ENCODE results near the gene RPRD2. TPM values are rescaled to one million over a fixed set of nuclear protein-coding genes. Genes with fewer than 3 reads are reported as not detected.
A peak's percentile ranks its signal among the peaks of the same experiment; 100 is the strongest.

The RPRD2 gene
- total RNA-seq, 6 donors from 2014 or later = 14.6 to 29.8 (median 26.3) TPM

- Histone ChIP-seq H3K4me1 (peaks cover 7 to 21% (median 14%) of the 10 kb centered on the region in 4 donors), H3K27ac (peak overlapping the region; percentile 66 to 89 (median 77)), H3K27me3 (no peaks in the 10 kb centered on the region), H3K9me3 (no peaks in the 10 kb centered on the region), H3K36me3 (peaks cover 0 to 3% (median 0%) of the 10 kb centered on the region in 4 donors), H3K4me3 (peak overlapping the region; percentile 37 to 66 (median 60))
- TF ChIP-seq POLR2A (IDR thresholded peaks at IDR 0.05) = no peak
- TF ChIP-seq POLR2AphosphoS5 (IDR thresholded peaks at IDR 0.05) = no peak
- TF ChIP-seq CTCF (IDR thresholded peaks at IDR 0.05) = no peak
- TF ChIP-seq EP300 (IDR thresholded peaks at IDR 0.05) = no peak
- WGBS, 2 donors = 3% methylated on average over 19 of the region's 19 CpGs
- ATAC-seq (ENCODE audit: low FRiP score in 2 of 2) (peak in 1 of 2 donors; percentile 2), DNase-seq (no peak)
These were observed 152.2 kb downstream of the RPRD2 start for GRCh38 chr1:150516050-150516591.

- TF ChIP-seq CTCF (IDR thresholded peaks at IDR 0.05) (peak in 1 of 6 experiments; percentile 17), EP300 (IDR thresholded peaks at IDR 0.05) (no peak)
- H3K4me1 ChIP-seq = peaks cover 7 to 21% (median 14%) of the 10 kb centered on the region in 4 donors
- H3K36me3 ChIP-seq = no peaks in the 10 kb centered on the region
- peak overlapping the region in 1 of 4 donors; percentile 89 for H3K27ac ChIP-seq
- WGBS, 2 donors = 31 to 40% methylated on average over 4 of the region's 4 CpGs
- ATAC-seq (ENCODE audit: low FRiP score in 2 of 2) = no peak
- H3K9me3 ChIP-seq = no peaks in the 10 kb centered on the region
- no peaks in the 10 kb centered on the region for H3K27me3 ChIP-seq
- peak overlapping the region in 1 of 4 donors; percentile 61 for H3K4me3 ChIP-seq
- DNase-seq = no peak
These were observed 152.7 kb downstream of the RPRD2 start for GRCh38 chr1:150516616-150517015.

- 72 to 90% methylated on average over 1 of the region's 1 CpG for WGBS, 2 donors
- Histone ChIP-seq H3K27me3 (no peaks in the 10 kb centered on the region), H3K36me3 (no peaks in the 10 kb centered on the region), H3K27ac (no peak overlapping the region), H3K9me3 (no peaks in the 10 kb centered on the region), H3K4me1 (peaks cover 2 to 6% (median 2%) of the 10 kb centered on the region in 4 donors), H3K4me3 (no peak overlapping the region)
- no peak for TF ChIP-seq POLR2AphosphoS5 (IDR thresholded peaks at IDR 0.05)
- TF ChIP-seq EP300 (IDR thresholded peaks at IDR 0.05) = no peak
- no peak for TF ChIP-seq POLR2A (IDR thresholded peaks at IDR 0.05)
- no peak for TF ChIP-seq CTCF (IDR thresholded peaks at IDR 0.05)
- DNase-seq = no peak
- ATAC-seq (ENCODE audit: low FRiP score in 2 of 2) = no peak
These were observed 157.4 kb downstream of the RPRD2 start for GRCh38 chr1:150521196-150521968.

GRCh38 chr1:150525348-150525747 is 161.4 kb downstream of the RPRD2 start:
- Histone ChIP-seq H3K27ac (no peak overlapping the region), H3K4me1 (peaks cover 0 to 3% (median 0%) of the 10 kb centered on the region in 4 donors), H3K9me3 (no peaks in the 10 kb centered on the region), H3K27me3 (no peaks in the 10 kb centered on the region), H3K4me3 (no peak overlapping the region), H3K36me3 (no peaks in the 10 kb centered on the region)
- TF ChIP-seq POLR2A (IDR thresholded peaks at IDR 0.05) (no peak), CTCF (IDR thresholded peaks at IDR 0.05) (no peak), EP300 (IDR thresholded peaks at IDR 0.05) (no peak), POLR2AphosphoS5 (IDR thresholded peaks at IDR 0.05) (no peak)
- ATAC-seq (ENCODE audit: low FRiP score in 2 of 2) = no peak
- no peak for DNase-seq
- WGBS, 2 donors = 79 to 92% methylated on average over 3 of the region's 3 CpGs

Other genes starting within 250 kb of the RPRD2 start
- 100 to 1,000 TPM in 1 of 6 donors, 10 to 100 TPM in 5; 27.8 to 111 (median 61.9) TPM for gene PLEKHO1, start 214.2 kb upstream of the RPRD2 start, total RNA-seq
- gene ANP32E, start 128.0 kb upstream of the RPRD2 start, total RNA-seq = 10 to 100 TPM in 5 of 6 donors, 1 to 10 TPM in 1; 7.7 to 38.8 (median 27.9) TPM
- gene CA14, start 106.4 kb upstream of the RPRD2 start, total RNA-seq = 1 to 10 TPM in 1 of 6 donors, under 1 TPM in 3, not detected in 2; 0.61 to 1.0 (median 0.63) TPM
- 100 to 1,000 TPM in 3 of 6 donors, 10 to 100 TPM in 3; 71.2 to 169 (median 101) TPM for gene APH1A, start 95.1 kb upstream of the RPRD2 start, total RNA-seq
- gene C1orf54, start 91.4 kb upstream of the RPRD2 start, total RNA-seq = 10 to 100 TPM in 1 of 6 donors, 1 to 10 TPM in 3, not detected in 2; 3.3 to 13.8 (median 7.3) TPM
- gene CIART, start 81.6 kb upstream of the RPRD2 start, total RNA-seq = 10 to 100 TPM in 1 of 6 donors, 1 to 10 TPM in 5; 2.7 to 14.7 (median 7.5) TPM
- gene MRPS21, start 70.3 kb upstream of the RPRD2 start, total RNA-seq = 10 to 100 TPM; 24.9 to 51.3 (median 38.3) TPM
- gene PRPF3, start 42.6 kb upstream of the RPRD2 start, total RNA-seq = 100 to 1,000 TPM in 1 of 6 donors, 10 to 100 TPM in 5; 34.5 to 190 (median 57.3) TPM
- 10 to 100 TPM in 4 of 6 donors, 1 to 10 TPM in 2; 7.1 to 24.1 (median 14.2) TPM for gene TARS2, start 123.3 kb downstream of the RPRD2 start, total RNA-seq
- 10 to 100 TPM in 3 of 6 donors, 1 to 10 TPM in 3; 2.2 to 21.1 (median 14.4) TPM for gene ECM1, start 144.0 kb downstream of the RPRD2 start, total RNA-seq
- gene FALEC, start 151.6 kb downstream of the RPRD2 start, total RNA-seq = 1 to 10 TPM in 1 of 6 donors, not detected in 5; 4.2 TPM
- 100 to 1,000 TPM in 4 of 6 donors, 10 to 100 TPM in 2; 40.3 to 169 (median 139) TPM for gene ADAMTSL4, start 185.3 kb downstream of the RPRD2 start, total RNA-seq
- gene MCL1, start 215.5 kb downstream of the RPRD2 start, total RNA-seq = 100 to 1,000 TPM; 188 to 580 (median 425) TPM